H9 (cell line): ENCODE data around the gene ONECUT3. TPM values are rescaled to one million over a fixed set of nuclear protein-coding genes. Genes with fewer than 3 reads are reported as not detected.

Experiments used
- DNase-seq: peaks from one replicate; pipeline ENCODE4 v3.0.0-alpha.2; 2017
- H2AFZ ChIP-seq: one replicate; pipeline ENCODE4 v1.6.1; 2013; ENCODE audit warnings: mild to moderate bottlenecking, low read length, control low read depth, moderate library complexity
- H2AK5ac ChIP-seq: 2 replicates; pipeline ENCODE4 v1.6.1; 2013; ENCODE audit warnings: low read length, control low read depth, mixed read lengths; ENCODE audit not compliant: insufficient read length
- H2BK120ac ChIP-seq: one replicate; pipeline ENCODE4 v1.6.1; 2013; ENCODE audit warnings: low read depth, mild to moderate bottlenecking, low read length, control low read depth, inconsistent platforms; ENCODE audit not compliant: poor library complexity, severe bottlenecking
- H2BK12ac ChIP-seq: 2 replicates; pipeline ENCODE4 v1.6.1; 2013; ENCODE audit warnings: low read length, control low read depth, mixed read lengths, low read depth; ENCODE audit not compliant: insufficient read length
- H2BK15ac ChIP-seq: 2 replicates; pipeline ENCODE4 v1.6.1; 2013; ENCODE audit warnings: low read depth, low read length, control low read depth
- H2BK20ac ChIP-seq: one replicate; pipeline ENCODE4 v1.6.1; 2013; ENCODE audit warnings: low read depth, mild to moderate bottlenecking, low read length, control low read depth, inconsistent platforms; ENCODE audit not compliant: poor library complexity, severe bottlenecking
- H2BK5ac ChIP-seq: 2 replicates; pipeline ENCODE4 v1.6.1; 2013; ENCODE audit warnings: low read length, control low read depth, mixed read lengths; ENCODE audit not compliant: insufficient read length
- H3K14ac ChIP-seq: 2 replicates; pipeline ENCODE4 v1.6.1; 2013; ENCODE audit warnings: low read length, control low read depth; ENCODE audit not compliant: insufficient read depth
- H3K18ac ChIP-seq: 2 replicates; pipeline ENCODE4 v1.6.1; 2013; ENCODE audit warnings: low read depth, mild to moderate bottlenecking, mixed read lengths, low read length, control low read depth; ENCODE audit not compliant: insufficient read length
- H3K23ac ChIP-seq: 2 replicates; pipeline ENCODE4 v1.6.1; 2013; ENCODE audit warnings: low read length, control low read depth, mixed read lengths, low read depth; ENCODE audit not compliant: insufficient read length
- H3K23me2 ChIP-seq: 2 replicates; pipeline ENCODE4 v1.6.1; 2013; ENCODE audit warnings: low read depth, mild to moderate bottlenecking, mixed read lengths, low read length, control low read depth; ENCODE audit not compliant: insufficient read length, poor library complexity, severe bottlenecking
- H3K27ac ChIP-seq: 2 replicates; pipeline ENCODE4 v1.5.1; 2013; ENCODE audit warnings: low read length, control low read depth, mixed read lengths, low read depth; ENCODE audit not compliant: insufficient read length
- H3K27me3 ChIP-seq: 2 replicates; pipeline ENCODE4 v1.6.1; 2013; ENCODE audit warnings: low read length, control low read depth, inconsistent platforms; ENCODE audit not compliant: insufficient read depth
- H3K4ac ChIP-seq: 2 replicates; pipeline ENCODE4 v1.6.1; 2013; ENCODE audit warnings: low read depth, mild to moderate bottlenecking, control low read depth, inconsistent platforms, low read length, moderate library complexity
- H3K4me1 ChIP-seq: 2 replicates; pipeline ENCODE4 v1.6.1; 2013; ENCODE audit warnings: low read length, control low read depth, inconsistent platforms; ENCODE audit not compliant: insufficient read depth
- H3K4me2 ChIP-seq: 2 replicates; pipeline ENCODE4 v1.6.1; 2013; ENCODE audit warnings: low read length, control low read depth, mixed read lengths; ENCODE audit not compliant: insufficient read length, insufficient read depth
- H3K56ac ChIP-seq: 2 replicates; pipeline ENCODE4 v1.6.1; 2013; ENCODE audit warnings: low read depth, mild to moderate bottlenecking, mixed read lengths, low read length, control low read depth; ENCODE audit not compliant: insufficient read length
- H3K79me1 ChIP-seq: 2 replicates; pipeline ENCODE4 v1.6.1; 2013; ENCODE audit warnings: low read depth, mild to moderate bottlenecking, moderate library complexity, low read length, control low read depth, inconsistent platforms; ENCODE audit not compliant: insufficient read depth, poor library complexity, severe bottlenecking
- H3K79me2 ChIP-seq: 2 replicates; pipeline ENCODE4 v1.6.1; 2013; ENCODE audit warnings: low read length, control low read depth, inconsistent platforms; ENCODE audit not compliant: insufficient read depth
- H3K9ac ChIP-seq: 2 replicates; pipeline ENCODE4 v1.6.1; 2013; ENCODE audit warnings: low read length, control low read depth, mixed read lengths; ENCODE audit not compliant: insufficient read length; ENCODE audit errors: extremely low read depth
- H3K9me3 ChIP-seq: one replicate; pipeline ENCODE4 v1.6.1; 2013; ENCODE audit warnings: low read depth, low read length, inconsistent platforms; ENCODE audit not compliant: control insufficient read depth
- H3T11ph ChIP-seq: one replicate; pipeline ENCODE4 v1.6.1; 2013; ENCODE audit warnings: mild to moderate bottlenecking, low read length, control low read depth, inconsistent platforms
- H4K20me1 ChIP-seq: one replicate; pipeline ENCODE4 v1.6.1; 2013; ENCODE audit not compliant: control insufficient read depth, insufficient read length, insufficient read depth
- H4K5ac ChIP-seq: 2 replicates; pipeline ENCODE4 v1.6.1; 2013; ENCODE audit warnings: low read depth, mild to moderate bottlenecking, mixed read lengths, low read length, control low read depth; ENCODE audit not compliant: insufficient read length
- H4K8ac ChIP-seq: replicated peaks from 2 replicates; pipeline ENCODE4 v1.6.1; 2013; ENCODE audit warnings: low read length, control low read depth, mixed read lengths, low read depth; ENCODE audit not compliant: insufficient read length
- H4K91ac ChIP-seq: 2 replicates; pipeline ENCODE4 v1.6.1; 2013; ENCODE audit warnings: low read depth, mild to moderate bottlenecking, moderate library complexity, mixed read lengths, low read length, control low read depth; ENCODE audit not compliant: insufficient read length
- H3K27ac Mint-ChIP-seq, 3 experiments: 2 replicates in 2 of 3; 3 replicates in 1 of 3; pipeline ENCODE4 v1.8.0; 2020 to 2021; ENCODE audit warnings: mixed read lengths in 3 of 3, mild to moderate bottlenecking in 1 of 3, moderate library complexity in 1 of 3
- H3K27me3 Mint-ChIP-seq: 2 replicates; pipeline ENCODE4 v1.8.0; 2021; ENCODE audit warnings: low read depth, mild to moderate bottlenecking, moderate library complexity, mixed read lengths
- H3K36me3 Mint-ChIP-seq, 3 experiments: 2 replicates in 2 of 3; 3 replicates in 1 of 3; pipeline ENCODE4 v1.8.0; 2020 to 2021; ENCODE audit warnings: low read depth in 3 of 3, mixed read lengths in 3 of 3; ENCODE audit not compliant: insufficient read depth in 1 of 3
- H3K4me1 Mint-ChIP-seq, 2 experiments: 2 replicates each; pipeline ENCODE4 v1.8.0; 2020; ENCODE audit warnings: mixed read lengths in 2 of 2
- H3K4me3 Mint-ChIP-seq, 2 experiments: 2 replicates in 1 of 2; 3 replicates in 1 of 2; pipeline ENCODE4 v1.8.0; 2020 to 2021; ENCODE audit warnings: mild to moderate bottlenecking in 2 of 2, mixed read lengths in 2 of 2, moderate library complexity in 1 of 2
- H3K9me3 Mint-ChIP-seq, 2 experiments: 2 replicates in 1 of 2; 3 replicates in 1 of 2; pipeline ENCODE4 v1.8.0; 2020; ENCODE audit warnings: mild to moderate bottlenecking in 2 of 2, mixed read lengths in 2 of 2, moderate library complexity in 1 of 2
- CTCF ChIP-seq: fragments of 200-600 bp; sonication (generic); conservative IDR thresholded peaks from 3 replicates; pipeline ENCODE4 v1.8.0; 2021; ENCODE audit warnings: antibody characterized with exemption, mild to moderate bottlenecking
- WGBS: extraction: QIAGEN DNeasy Blood & Tissue Kit; methylation state at CpG from one replicate; pipeline ENCODE4 v1.1.7; 2013; ENCODE audit warnings: missing lambda C conversion rate, low lambda C conversion rate, mixed read lengths; ENCODE audit not compliant: insufficient read length; ENCODE audit errors: extremely low coverage; 5-methylcytosine and 5-hydroxymethylcytosine counted together
- total RNA-seq: library from RNA; stranded (reverse); gene quantifications from 2 replicates; pipeline ENCODE4 v1.2.1, GENCODE V29; 2021

Gene ONECUT3
- total RNA-seq, 1 experiment from 2014 or later: 0.04 TPM

- no CpG with 5 or more reads among the region's 26 CpGs for WGBS
- Histone ChIP-seq H2AK5ac (no peak overlapping the region), H3T11ph (no peak overlapping the region), H2BK20ac (no peak overlapping the region), H4K5ac (no peak overlapping the region), H3K18ac (no peak overlapping the region), H3K27me3 (no peaks in the 10 kb centered on the region), H2BK12ac (no peak overlapping the region), H3K23ac (no peak overlapping the region), H3K9ac (no peak overlapping the region), H2BK5ac (no peak overlapping the region), H2BK15ac (no peak overlapping the region), H3K9me3 (no peaks in the 10 kb centered on the region), H3K4ac (no peak overlapping the region), H3K4me2 (no peak overlapping the region), H3K27ac (no peak overlapping the region), H3K4me1 (no peaks in the 10 kb centered on the region), H3K79me2 (no peaks in the 10 kb centered on the region), H4K20me1 (peaks cover 2% of the 10 kb centered on the region), H3K79me1 (no peaks in the 10 kb centered on the region), H3K23me2 (peaks cover 3% of the 10 kb centered on the region), H4K8ac (no peak overlapping the region), H2BK120ac (no peak overlapping the region), H3K56ac (no peak overlapping the region), H2AFZ (no peak overlapping the region), H3K14ac (no peak overlapping the region), H4K91ac (no peak overlapping the region)
- Mint-ChIP-seq H3K4me1 (peaks cover 6% of the 10 kb centered on the region in 2 experiments), H3K27me3 (peaks cover 9% of the 10 kb centered on the region), H3K4me3 (no peak overlapping the region), H3K9me3 (no peaks in the 10 kb centered on the region), H3K27ac (0 out of 7 replicates have a peak overlapping the region, but pooled peaks of 1 of the 3 experiments have one; percentile 61), H3K36me3 (peaks cover 1 to 19% (median 11%) of the 10 kb centered on the region in 3 experiments)
- DNase-seq: no peak
- TF ChIP-seq CTCF: no peak
These were observed 61.7 kb downstream of the ONECUT3 start for GRCh38 chr19:1814833-1815604.
